SU-DHL-6 (cell line): Measurements from ENCODE around the gene CSNK1D.

Experiments
- H2AFZ ChIP-seq: fragments of 200-600 bp; sonication (generic); 2 replicates; pipeline ENCODE4 v1.6.1; 2014; ENCODE audit warnings: low read depth, mild to moderate bottlenecking, moderate library complexity, mixed read lengths, antibody characterized with exemption, low read length; ENCODE audit not compliant: severe bottlenecking
- H3F3A ChIP-seq: fragments of 200-600 bp; shearing (Covaris generic); 2 replicates; pipeline ENCODE4 v1.6.0; 2016; ENCODE audit warnings: antibody characterized with exemption, mild to moderate bottlenecking; ENCODE audit not compliant: insufficient read depth
- H3K27ac ChIP-seq: fragments of 200-600 bp; sonication (generic); 2 replicates; pipeline ENCODE4 v1.5.1; 2016; ENCODE audit warnings: low read depth, mild to moderate bottlenecking, low read length, moderate library complexity, mixed read lengths
- H3K27me3 ChIP-seq: fragments of 200-600 bp; sonication (generic), shearing (Covaris generic); 2 replicates; pipeline ENCODE4 v1.6.0; 2014; ENCODE audit warnings: mild to moderate bottlenecking, low read length
- H3K36me3 ChIP-seq: fragments of 200-600 bp; sonication (generic); 2 replicates; pipeline ENCODE4 v1.6.1; 2014; ENCODE audit warnings: mild to moderate bottlenecking, low read length, mixed read lengths
- H3K4me2 ChIP-seq: fragments of 300-600, 200-600 bp; shearing (Covaris generic), sonication (generic); 2 replicates; pipeline ENCODE4 v1.6.0; 2014; ENCODE audit warnings: low read length, low read depth, mild to moderate bottlenecking; ENCODE audit not compliant: poor library complexity, severe bottlenecking
- H3K4me3 ChIP-seq: fragments of 200-600 bp; sonication (generic); 2 replicates; pipeline ENCODE4 v1.5.1; 2014; ENCODE audit warnings: antibody characterized with exemption, low read length, mild to moderate bottlenecking, mixed read lengths; ENCODE audit not compliant: insufficient read depth, poor library complexity, severe bottlenecking
- H3K79me2 ChIP-seq: fragments of 200-600 bp; sonication (generic); 2 replicates; pipeline ENCODE4 v1.6.1; 2014; ENCODE audit warnings: mild to moderate bottlenecking, low read length, moderate library complexity; ENCODE audit not compliant: insufficient read depth
- H3K9ac ChIP-seq: fragments of 200-600 bp; sonication (generic); 2 replicates; pipeline ENCODE4 v1.7.0; 2014; ENCODE audit warnings: mild to moderate bottlenecking, low read length
- H3K9me2 ChIP-seq: fragments of 200-600 bp; sonication (generic); replicated peaks from 2 replicates; pipeline ENCODE4 v1.6.1; 2014; ENCODE audit warnings: low read length; ENCODE audit not compliant: insufficient read depth
- H3K9me3 ChIP-seq: fragments of 200-600 bp; sonication (generic); 2 replicates; pipeline ENCODE4 v1.6.1; 2014; ENCODE audit warnings: low read length, mixed read lengths; ENCODE audit not compliant: insufficient read depth
- H4K20me1 ChIP-seq: fragments of 200-600 bp; sonication (generic); 2 replicates; pipeline ENCODE4 v1.6.1; 2014; ENCODE audit warnings: low read depth, mild to moderate bottlenecking, antibody characterized with exemption, low read length, moderate library complexity, mixed read lengths
- EZH2phosphoT487 ChIP-seq: fragments of 200-600 bp; sonication (generic), shearing (Covaris generic); conservative IDR thresholded peaks from 2 replicates; pipeline ENCODE4 v1.6.1; 2018; ENCODE audit warnings: mild to moderate bottlenecking, antibody characterized with exemption, low read length, moderate library complexity, mixed read lengths
- TF ChIP-seq, protein P1 (sequence below): fragments of 200-600 bp; sonication (generic); IDR thresholded peaks from one replicate; pipeline ENCODE4 v1.5.1; 2017; ENCODE audit warnings: antibody characterized with exemption, mild to moderate bottlenecking, low read length, moderate library complexity; ENCODE audit not compliant: insufficient read depth, poor library complexity, severe bottlenecking

CSNK1D gene

DNA sequence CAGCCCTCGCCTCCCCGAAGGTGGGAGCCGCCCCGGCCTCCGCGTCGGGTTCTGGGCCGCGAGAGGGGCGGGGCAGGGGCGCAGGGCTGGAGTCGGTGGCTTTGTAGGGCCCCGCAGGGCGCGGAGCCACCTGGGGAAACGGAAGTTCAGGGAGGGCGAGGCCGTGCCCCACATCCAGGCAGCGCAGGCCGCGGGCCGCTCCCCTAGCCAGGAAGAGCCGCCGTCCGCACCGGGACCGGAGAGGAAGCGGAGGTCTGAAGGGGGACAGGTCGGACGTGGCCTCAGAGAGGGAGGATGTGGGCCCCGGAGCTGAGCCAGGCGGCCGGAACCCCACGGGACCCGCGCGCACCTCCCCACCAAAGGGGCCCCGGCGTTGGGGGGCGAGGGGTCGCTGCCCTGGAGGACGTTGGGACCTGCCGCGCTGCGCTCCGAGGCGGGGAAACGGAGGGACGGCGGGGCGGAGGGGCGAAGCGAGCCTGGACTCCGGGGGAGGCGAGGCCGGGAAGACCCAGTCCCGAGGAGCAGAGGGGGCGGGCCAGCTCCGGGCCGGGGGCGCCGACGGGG lies 45.1 kb downstream of the CSNK1D start:
- Histone ChIP-seq H3K36me3 (no peaks in the 10 kb centered on the region), H3F3A (no peaks in the 10 kb centered on the region), H4K20me1 (no peaks in the 10 kb centered on the region), H3K9me2 (no peaks in the 10 kb centered on the region), H3K9me3 (no peaks in the 10 kb centered on the region), H3K4me2 (peak overlapping the region; percentile 50), H3K9ac (peak overlapping the region; percentile 41; the same call in 1 of the 2 replicates), H3K27me3 (no peaks in the 10 kb centered on the region), H3K4me3 (peak overlapping the region; percentile 29), H2AFZ (peak overlapping the region; percentile 51), H3K79me2 (no peaks in the 10 kb centered on the region), H3K27ac (no peak overlapping the region)
- TF ChIP-seq EZH2phosphoT487 = no peak
- TF ChIP-seq, protein P1, sequence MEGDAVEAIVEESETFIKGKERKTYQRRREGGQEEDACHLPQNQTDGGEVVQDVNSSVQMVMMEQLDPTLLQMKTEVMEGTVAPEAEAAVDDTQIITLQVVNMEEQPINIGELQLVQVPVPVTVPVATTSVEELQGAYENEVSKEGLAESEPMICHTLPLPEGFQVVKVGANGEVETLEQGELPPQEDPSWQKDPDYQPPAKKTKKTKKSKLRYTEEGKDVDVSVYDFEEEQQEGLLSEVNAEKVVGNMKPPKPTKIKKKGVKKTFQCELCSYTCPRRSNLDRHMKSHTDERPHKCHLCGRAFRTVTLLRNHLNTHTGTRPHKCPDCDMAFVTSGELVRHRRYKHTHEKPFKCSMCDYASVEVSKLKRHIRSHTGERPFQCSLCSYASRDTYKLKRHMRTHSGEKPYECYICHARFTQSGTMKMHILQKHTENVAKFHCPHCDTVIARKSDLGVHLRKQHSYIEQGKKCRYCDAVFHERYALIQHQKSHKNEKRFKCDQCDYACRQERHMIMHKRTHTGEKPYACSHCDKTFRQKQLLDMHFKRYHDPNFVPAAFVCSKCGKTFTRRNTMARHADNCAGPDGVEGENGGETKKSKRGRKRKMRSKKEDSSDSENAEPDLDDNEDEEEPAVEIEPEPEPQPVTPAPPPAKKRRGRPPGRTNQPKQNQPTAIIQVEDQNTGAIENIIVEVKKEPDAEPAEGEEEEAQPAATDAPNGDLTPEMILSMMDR = no peak

DNA sequence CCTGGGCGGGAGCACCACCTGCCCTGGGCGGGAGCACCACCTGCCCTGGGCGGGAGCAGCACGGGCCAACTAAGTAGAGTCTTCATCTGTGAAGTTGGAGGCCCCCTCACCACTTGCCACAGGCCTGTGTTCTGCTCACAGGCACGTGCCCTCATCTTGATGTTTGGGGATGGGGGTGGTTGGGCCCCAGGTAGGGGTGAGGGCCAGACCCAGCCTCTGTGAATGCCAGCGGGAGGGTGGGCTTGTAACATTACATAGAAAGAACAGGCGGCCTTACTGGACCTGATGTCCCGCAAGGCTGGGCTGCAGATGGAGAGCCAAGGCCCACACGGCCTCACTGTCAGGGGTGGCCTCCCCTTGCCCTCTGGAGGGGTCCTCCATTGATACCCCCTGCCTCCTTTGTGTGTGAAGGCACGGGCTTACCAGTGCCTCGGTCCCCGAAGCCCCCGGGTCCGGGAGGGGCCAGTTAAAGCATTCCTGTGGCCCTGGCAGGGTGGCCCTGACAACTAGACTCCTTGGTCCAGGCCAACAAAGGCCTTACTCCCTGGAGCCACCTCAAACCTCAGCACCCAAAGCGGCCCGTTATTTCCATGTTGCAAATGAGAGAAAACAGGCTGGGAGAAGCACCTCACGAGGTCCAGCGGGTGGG lies 45.7 kb downstream of the CSNK1D start:
- Histone ChIP-seq H3K79me2 (no peaks in the 10 kb centered on the region), H2AFZ (peak overlapping the region; percentile 51), H3K9ac (peak overlapping the region; percentile 41; the same call in 1 of the 2 replicates), H3F3A (no peaks in the 10 kb centered on the region), H3K4me2 (peak overlapping the region; percentile 50), H3K36me3 (no peaks in the 10 kb centered on the region), H4K20me1 (no peaks in the 10 kb centered on the region), H3K4me3 (no peak overlapping the region), H3K9me2 (no peaks in the 10 kb centered on the region), H3K9me3 (no peaks in the 10 kb centered on the region), H3K27ac (no peak overlapping the region), H3K27me3 (no peaks in the 10 kb centered on the region)
- TF ChIP-seq, protein P1 = no peak
- TF ChIP-seq EZH2phosphoT487 = no peak

DNA sequence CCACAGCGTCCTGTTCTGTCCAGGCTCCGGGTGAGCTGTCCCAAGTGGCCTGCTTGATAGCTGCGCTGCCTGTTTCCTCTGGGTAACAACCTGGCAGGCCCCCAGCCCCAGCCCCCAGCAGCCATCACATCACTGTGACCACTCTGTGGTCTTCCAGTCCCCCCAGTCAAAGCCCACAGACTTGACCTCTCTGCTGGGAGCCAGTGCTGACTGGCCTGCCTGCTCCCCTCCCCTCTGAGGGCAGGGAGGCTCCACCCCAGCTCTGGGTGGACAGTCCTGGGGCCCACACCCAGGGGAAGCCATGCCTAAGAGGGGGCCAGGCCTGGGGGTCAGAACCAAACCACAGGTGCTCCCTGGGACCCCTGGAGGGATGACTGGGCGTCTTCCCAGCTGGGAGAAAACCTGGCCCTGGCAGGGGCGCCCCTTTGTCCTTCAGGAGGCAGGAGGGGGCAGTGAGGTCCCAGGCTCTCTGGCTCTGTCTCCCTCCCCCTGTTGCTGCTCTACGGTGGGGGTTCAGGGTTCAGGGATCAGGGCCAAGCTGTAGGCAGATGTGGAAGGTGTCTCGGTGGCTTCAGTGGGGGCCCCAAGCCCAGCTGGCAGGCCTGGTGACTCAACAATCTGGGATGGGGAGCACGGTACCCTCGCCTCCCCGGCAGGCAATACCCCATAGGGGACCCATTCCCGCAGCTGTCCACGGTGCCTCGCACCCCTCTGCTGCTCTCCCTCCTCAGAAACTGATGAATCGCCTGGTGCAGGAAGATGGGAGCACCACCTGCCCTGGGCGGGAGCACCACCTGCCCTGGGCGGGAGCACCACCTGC lies 46.5 kb downstream of the CSNK1D start:
- Histone ChIP-seq H3K36me3 (no peaks in the 10 kb centered on the region), H3K79me2 (no peaks in the 10 kb centered on the region), H3K27me3 (no peaks in the 10 kb centered on the region), H3F3A (no peaks in the 10 kb centered on the region), H3K9me2 (no peaks in the 10 kb centered on the region), H2AFZ (no peak overlapping the region), H4K20me1 (no peaks in the 10 kb centered on the region), H3K4me3 (no peak overlapping the region), H3K4me2 (no peak overlapping the region), H3K27ac (no peak overlapping the region), H3K9ac (no peak overlapping the region), H3K9me3 (no peaks in the 10 kb centered on the region)
- TF ChIP-seq, protein P1 = no peak
- TF ChIP-seq EZH2phosphoT487 = no peak
